Stimulated activated CD8-positive, alpha-beta memory T cell treated with anti-CD3 and anti-CD28 coated beads, Interleukin-4, amount 100 ng/mL, for 24 hours (primary cell): ENCODE data around the gene C16orf46.

Experiments
- DNase-seq: peaks from one replicate; pipeline ENCODE4 v3.0.0-alpha.2; 2020; ENCODE audit warnings: low read depth

C16orf46 gene

DNA sequence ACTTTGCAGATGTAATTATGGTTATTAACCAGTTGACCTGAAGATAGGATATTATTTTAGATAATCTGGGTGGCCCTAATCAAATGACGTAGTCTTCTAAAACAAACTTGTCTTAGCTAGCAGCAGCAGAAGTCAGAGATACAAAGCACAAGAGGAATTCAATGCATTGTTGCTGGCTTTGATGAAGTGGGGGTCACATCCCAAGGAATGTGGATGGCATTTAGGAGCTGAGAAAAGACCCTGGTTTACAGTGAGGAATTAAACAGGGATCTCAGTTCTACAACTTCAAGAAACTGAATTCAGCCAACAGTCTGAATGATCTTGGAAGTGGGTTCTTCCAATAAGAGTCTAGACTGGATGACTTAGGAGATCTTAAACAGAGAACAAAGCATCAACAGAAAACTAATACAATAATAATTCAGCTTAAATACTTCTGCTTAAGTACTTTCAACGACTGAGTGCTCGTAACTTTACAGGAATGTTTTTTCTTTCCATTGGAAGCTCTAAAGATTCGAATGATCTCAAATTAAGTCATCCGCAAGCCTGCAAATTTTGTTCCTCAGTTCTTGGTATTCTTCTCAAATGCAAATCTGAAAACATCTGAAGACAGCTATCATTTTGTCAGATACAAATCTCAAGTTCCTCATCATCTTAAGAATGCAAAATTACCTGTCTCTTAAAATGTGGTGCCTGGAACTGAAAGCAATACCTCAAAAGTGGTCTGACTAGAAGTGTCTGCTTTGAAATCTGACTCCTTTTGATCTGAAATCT is 3.3 kb downstream of the C16orf46 start:
- no peak for DNase-seq

DNA sequence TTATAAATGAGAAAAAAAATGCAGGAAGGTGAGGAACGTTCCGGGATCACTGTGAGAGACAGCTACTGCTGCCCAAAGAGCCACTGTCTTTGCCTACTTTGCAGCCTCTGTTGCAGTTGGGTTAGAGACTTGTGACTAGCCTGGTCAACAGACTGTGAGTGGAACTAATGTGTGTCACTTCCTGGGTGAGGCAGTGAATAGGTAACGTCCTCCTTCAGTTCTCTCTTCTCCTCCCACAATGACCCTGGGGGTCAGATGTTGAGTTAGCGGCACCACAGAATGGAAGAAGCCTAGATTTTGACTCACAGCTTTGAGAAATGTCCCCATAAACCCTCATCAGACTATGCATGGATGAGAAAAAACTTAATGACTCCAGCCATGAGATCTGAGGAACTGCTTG is 5.2 kb downstream of the C16orf46 start:
- DNase-seq, result no peak

DNA sequence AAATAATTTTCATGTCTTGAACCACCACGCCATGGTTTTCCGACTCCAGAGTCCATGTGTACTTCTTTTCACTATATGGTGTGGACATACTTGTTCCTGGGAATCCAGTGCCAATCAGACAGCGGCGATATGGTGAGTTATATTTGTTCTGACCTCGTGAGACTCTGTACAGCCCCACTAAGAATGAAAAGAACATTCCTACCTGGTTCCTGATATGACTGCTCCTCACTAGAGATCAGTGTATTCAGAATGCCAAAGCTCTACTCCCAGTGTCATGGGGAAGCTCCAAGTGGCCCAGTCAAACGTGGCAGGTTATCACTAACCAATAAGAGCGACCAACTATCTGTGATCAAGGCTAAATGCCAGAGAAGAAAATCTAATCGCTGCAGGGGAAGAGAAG is 6.1 kb downstream of the C16orf46 start:
- DNase-seq, result no peak

GRCh38 chr16:81069063-81069462 is 8.0 kb downstream of the C16orf46 start:
- no peak for DNase-seq

DNA sequence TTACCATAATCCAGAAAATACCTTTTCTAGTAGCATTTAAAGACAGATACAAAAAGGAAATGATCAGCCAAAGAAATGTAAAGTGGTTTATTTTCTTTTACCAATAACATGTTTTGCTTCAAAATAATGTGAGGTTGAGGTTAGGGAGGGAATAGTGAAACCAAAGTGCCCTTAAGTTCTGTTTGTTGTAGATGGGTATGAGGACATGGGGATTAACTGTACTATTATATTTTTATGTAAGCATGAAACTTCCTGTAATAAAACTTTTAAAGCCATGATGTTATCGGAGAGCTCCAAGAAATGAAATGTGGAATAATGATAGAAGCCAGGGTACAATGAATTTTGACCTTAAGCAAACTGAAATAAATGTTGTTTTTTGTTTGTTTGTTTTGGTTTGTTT is 9.9 kb downstream of the C16orf46 start:
- no peak for DNase-seq

DNA sequence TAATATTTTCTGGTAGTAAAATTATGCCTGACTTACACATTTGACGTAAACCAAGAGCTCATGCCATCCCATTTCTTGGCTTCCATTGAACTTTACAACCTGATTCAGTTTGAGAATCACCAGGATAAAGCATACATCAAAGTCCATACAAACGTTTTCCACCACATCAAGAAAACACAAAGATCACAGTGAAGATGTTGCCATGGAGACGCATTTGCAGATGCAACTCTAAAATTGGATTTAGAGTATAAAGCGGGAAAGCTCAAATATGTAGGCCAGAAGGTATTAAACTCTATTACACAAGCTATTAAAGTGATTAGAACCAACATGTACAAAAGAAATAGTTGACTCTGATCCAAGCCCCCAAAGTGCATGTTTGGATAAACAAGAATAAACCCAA is 10.4 kb downstream of the C16orf46 start:
- no peak for DNase-seq

DNA sequence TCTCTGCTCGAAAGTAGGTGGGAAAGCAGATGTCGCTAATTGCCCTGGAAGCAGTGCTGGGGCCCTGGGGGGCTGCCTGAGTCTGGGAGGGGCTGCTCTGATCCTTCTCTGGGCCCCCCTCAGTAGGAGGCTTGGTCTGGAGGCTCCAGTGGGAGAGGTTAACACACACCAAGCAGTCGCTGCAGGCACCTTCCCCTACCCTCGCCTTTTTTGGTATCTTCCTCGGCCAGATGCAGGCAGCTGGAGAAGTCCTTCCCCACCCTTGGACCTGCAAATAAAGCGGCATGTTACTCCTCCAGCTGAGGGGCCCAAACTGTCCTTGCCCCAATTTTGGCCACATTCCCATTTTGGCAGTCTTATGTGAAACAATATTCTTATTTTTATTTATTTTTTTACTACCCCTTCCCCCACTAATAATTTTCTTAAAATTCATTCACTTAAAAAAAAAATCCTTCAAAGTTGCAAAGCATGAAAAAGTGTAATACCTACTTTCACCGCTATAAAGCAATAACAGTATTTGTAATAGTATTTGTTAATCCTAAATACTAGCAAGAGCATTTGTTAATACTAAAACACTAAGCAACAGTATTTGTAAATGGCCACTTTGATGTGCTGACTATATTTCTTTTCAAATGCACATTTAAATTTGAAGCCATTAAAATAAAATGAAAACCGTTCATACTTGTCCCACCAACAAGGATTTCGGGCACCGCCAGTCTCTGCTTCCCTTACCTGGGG is 15.0 kb downstream of the C16orf46 start:
- DNase-seq, result no peak

DNA sequence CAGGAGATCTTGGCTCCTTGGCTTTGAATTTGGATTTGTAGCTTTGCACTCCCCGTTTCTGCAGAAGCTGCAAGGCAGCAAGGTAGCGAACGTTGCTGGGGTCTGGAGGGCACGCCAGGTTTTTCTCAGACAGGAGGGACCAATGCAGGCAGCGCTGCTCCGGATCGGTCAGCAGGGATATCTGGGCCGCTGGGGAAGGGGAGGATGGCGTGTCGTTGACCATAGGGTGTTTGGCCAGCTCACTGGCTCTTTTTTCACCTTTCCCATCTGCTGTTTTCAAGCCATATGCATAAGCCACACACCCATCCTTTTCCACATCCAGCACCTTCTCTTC is 15.8 kb downstream of the C16orf46 start:
- DNase-seq, result no peak

DNA sequence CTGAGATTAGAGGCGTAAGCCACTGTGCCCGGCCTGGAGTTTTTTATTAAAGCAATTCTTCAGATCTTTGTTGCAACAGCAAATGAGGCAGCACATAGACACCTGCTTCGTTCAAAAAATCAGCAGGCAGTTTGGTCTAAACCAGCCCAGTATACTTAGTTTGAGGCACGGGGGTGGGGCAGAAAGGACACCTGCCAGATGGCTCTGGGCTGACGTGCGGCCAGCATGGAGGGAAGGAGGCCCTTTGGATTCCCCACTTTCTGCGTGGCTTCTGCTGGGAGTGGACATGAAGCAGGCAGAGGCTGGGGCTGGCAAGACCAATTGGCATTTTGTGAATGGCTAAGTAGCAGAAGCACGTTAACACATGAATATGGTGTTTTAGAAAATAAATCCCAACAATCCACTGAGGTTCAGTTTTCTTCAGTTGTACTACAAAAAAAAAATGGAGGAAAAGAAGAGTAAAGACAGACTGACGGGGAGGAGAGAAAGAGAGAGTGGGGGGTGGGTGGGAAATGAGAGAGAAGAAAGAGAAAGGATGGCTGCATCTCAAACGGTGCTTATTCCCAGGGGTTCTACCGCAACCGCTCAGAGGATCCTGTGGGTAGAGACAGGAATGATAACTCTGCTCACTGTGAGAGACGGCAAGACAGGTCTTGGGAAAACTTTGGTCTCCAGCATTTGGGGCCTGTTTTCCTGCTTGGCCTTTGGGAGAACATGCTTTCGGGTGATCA is 16.3 kb downstream of the C16orf46 start:
- no peak for DNase-seq

GRCh38 chr16:81053761-81054160 is 23.3 kb downstream of the C16orf46 start:
- DNase-seq, result no peak

DNA sequence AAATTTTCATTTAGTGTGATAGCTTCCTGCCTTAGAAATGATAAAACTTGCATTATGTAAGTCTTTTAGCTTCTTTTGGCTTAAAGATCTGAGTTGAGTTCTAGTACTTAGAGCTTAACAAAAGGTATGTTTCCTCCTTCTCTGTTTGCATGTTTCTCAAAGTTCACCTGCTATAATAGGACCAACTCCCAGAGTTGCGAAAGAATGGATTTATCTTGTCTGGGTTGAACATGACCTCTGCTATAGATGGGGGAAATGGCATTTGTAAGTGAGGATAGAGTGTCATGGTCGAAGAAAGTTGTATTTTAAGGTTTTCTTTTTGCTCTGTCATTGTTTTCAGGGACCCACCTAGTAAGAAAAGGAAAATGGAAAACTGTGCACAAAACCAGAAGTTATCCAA is 34.2 kb downstream of the C16orf46 start:
- DNase-seq, result no peak

- no peak for DNase-seq
Measured at GRCh38 chr16:81041696-81042095, 35.3 kb downstream of the C16orf46 start.

DNA sequence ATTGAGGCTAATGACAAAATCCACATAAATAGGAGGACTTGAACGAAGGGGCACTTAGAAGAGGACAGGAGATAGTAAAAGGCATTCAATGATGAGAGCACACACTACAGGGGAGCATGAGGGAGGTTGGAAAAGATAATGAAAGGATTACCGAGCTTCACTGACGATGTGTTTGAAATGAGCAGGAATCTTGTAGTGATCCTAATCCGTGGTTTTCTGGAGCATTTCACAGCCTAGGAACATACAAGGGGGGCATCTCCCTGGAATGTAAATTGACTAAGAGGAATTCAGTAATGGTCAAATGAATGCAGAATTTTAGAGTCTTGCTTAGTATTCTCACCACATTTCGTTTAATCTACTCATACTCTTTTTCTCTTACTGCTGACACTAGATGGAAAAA is 36.2 kb downstream of the C16orf46 start:
- DNase-seq, result no peak

DNA sequence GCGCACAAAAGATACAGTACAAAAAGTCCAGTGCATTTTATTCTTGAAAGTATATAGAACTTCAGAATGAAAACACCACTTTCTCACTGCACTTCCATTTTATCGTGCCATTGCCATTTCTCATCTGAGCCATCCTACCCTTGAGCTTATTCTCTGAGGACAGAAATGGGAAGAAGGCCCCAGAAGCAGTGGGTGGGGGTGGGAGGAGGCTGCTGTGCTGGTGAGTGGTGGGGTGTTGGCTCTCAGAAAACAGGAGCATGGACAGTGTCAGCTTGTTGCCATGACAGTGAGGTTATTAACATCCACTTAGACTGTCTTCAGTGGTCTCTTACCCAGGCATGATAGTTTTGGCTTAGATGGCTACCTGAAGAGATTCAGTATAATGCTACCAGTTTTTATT is 36.9 kb downstream of the C16orf46 start:
- DNase-seq, result no peak

DNA sequence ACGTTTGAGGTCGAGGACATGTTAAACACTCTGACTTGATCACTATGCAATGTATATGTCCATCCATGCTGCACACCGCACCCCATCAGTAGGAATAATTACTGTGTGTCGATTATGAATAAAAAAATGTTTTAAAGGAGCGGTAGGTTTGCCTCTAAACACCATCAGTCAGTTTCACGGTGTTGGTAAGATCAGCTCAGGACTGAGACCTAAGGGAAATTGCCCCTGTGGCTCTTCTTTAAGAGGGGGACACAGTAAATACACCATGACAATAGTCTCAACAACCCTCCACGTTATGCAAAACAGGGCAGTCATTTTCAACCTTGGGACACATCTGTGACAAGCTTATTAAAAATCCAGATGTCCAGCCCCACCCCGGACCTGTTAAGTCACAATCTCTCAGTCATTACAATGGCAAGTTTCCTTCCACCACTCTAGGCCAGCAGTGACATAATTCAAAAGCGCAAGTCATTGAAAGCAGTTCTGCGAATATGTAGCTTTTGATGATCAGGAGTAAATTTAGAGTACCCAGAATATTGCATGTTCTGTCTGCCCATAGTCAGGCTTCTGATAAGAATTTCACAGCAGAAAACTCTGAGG is 40.2 kb downstream of the C16orf46 start:
- no peak for DNase-seq

- peak; percentile 6 for DNase-seq
Measured at GRCh38 chr16:81035975-81036750, 40.9 kb downstream of the C16orf46 start.

GRCh38 chr16:81035398-81035974 is 41.6 kb downstream of the C16orf46 start, which contains the start of gene ATMIN:
ATMIN (plus strand) TSS chr16:81035842; CDS start chr16:81035871, 29 bp downstream.
- peak; percentile 82 for DNase-seq

DNA sequence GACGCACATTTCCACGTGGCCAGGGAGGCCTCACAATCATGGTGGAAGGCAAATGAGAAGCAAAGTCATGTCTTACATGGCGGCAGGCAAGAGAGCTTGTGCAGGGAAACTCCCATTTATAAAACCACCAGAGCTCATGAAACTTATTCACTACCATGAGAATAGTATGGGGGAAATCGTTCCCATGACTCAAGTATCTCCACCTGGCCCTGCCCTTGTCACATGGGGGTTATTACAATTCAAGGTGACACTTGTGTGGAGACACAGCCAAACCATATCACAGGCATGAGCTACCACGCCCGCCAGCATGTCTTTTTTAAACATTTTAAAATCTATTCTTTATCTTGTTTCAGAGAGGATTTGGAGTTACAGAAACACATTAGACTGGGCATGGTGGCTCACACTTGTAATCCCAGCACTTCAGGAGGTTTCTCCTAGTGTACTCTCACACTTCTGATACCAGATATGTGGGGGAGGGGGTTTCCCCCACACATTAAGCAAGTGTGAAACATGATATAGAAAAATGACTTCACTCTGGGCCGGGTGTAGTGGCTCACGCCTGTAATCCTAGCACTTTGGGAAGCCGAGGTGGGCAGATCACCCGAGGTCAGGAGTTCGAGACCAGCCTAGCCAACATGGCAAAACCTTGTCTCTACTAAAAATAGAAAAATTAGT is 47.0 kb downstream of the C16orf46 start:
- DNase-seq, result no peak

- DNase-seq, result no peak
Measured at GRCh38 chr16:81026429-81026828, 50.6 kb downstream of the C16orf46 start.

DNA sequence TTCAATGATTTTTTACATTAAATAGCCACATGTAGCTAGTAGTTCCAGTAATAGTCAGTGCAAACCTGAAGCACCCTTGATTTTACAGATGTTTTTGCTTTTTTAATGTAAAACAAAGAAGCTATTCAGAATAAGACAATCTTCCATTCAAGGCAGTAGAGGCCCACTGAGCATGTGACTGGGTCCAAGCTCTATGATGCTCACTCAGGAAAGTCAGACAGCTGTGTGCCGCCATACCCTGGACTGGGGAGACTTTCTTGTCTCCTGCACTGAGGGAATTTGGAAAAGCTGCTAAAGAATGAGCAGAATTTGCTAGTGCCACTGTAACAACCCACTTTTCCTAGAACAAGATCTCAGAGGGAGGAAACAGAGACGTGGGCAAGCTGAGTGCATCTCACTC is 58.5 kb downstream of the C16orf46 start:
- DNase-seq, result no peak

DNA sequence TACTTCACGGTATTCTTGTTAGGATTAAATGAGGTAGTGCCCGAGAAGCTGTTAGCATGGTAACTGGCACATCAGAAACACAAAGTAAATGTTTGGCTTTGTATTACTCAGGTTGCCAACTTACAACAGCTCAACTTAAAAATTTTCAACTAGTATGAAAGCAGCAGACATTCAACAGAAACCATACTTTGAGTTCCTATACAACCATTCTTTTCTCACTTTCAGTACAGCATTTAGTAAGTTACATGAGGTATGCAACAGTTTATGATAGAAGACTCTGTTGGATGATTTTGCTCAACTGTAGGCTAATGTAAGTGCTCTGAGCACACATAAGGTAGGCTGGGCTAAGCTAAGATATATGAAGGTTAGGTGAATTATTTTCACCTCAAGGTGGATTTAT is 62.4 kb downstream of the C16orf46 start:
- no peak for DNase-seq
